Parathyroid adenoma (tissue), 2 donors: ENCODE data around the gene LDLRAD2.

ENCODE experiments used
- H2AFZ ChIP-seq: fragments of 300-600 bp; sonication (generic); one replicate; pipeline ENCODE4 v1.7.0; 2017; ENCODE audit warnings: antibody characterized with exemption, mild to moderate bottlenecking
- H3K27ac ChIP-seq: fragments of 300-600 bp; sonication (generic); one replicate; pipeline ENCODE4 v1.7.0; 2017
- H3K27me3 ChIP-seq: fragments of 300-600 bp; sonication (generic); one replicate; pipeline ENCODE4 v1.7.0; 2017; ENCODE audit warnings: low read length; ENCODE audit not compliant: control insufficient read depth, insufficient read depth
- H3K36me3 ChIP-seq: fragments of 300-600 bp; sonication (generic); one replicate; pipeline ENCODE4 v1.7.0; 2017; ENCODE audit warnings: low read length; ENCODE audit not compliant: control insufficient read depth, insufficient read depth
- H3K4me1 ChIP-seq: fragments of 300-600 bp; sonication (generic); one replicate; pipeline ENCODE4 v1.7.0; 2017; ENCODE audit warnings: control low read depth
- H3K4me2 ChIP-seq: fragments of 300-600 bp; sonication (generic); one replicate; pipeline ENCODE4 v1.7.0; 2017; ENCODE audit warnings: low read length
- H3K4me3 ChIP-seq: fragments of 300-600 bp; sonication (generic); one replicate; pipeline ENCODE4 v1.7.0; 2017; ENCODE audit warnings: low read depth, low read length
- H3K79me2 ChIP-seq: fragments of 300-600 bp; sonication (generic); one replicate; pipeline ENCODE4 v1.7.0; 2017; ENCODE audit warnings: control low read depth
- H3K9ac ChIP-seq: fragments of 300-600 bp; sonication (generic); one replicate; pipeline ENCODE4 v1.7.0; 2017; ENCODE audit warnings: mild to moderate bottlenecking
- H3K9me3 ChIP-seq: fragments of 300-600 bp; sonication (generic); one replicate; pipeline ENCODE4 v1.7.0; 2017; ENCODE audit warnings: low read length; ENCODE audit not compliant: control insufficient read depth
- TF ChIP-seq, protein P1 (sequence below): fragments of 300-600 bp; sonication (generic); IDR thresholded peaks from one replicate; pipeline ENCODE4 v1.7.0; 2017; ENCODE audit warnings: antibody characterized with exemption, mild to moderate bottlenecking
- donor health status: primary hyperparathyroidism.

LDLRAD2 gene

DNA sequence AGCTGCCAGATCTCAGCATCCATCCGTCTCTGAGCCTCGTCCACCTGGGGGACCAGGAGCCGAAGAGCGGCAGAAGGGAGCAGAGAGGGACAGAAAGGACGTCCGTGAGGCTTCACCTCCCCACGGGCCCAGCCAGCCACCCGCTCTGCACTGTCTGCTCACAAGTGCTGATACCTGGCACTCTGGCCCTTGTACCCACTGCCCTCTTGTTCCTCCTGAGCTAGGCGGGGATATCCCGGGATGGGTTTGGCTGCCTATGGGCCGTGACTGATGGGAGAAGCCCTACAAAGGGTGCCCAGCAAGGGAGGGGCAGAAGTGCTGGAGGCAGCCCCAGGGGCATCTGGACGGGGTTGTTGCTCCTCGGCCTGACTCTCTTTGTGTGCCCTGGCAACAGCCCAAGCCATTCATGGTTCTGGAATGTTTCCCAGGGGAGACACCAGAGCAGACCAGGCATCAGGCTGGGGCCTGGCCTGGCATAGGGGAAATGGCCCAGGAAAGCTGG, 57.6 kb downstream of the LDLRAD2 start:
- Histone ChIP-seq H3K79me2 (no peaks in the 10 kb centered on the region), H3K9me3 (no peaks in the 10 kb centered on the region), H3K4me2 (no peak overlapping the region), H3K9ac (no peak overlapping the region), H3K36me3 (no peaks in the 10 kb centered on the region), H3K4me3 (no peak overlapping the region), H3K27ac (no peak overlapping the region), H3K27me3 (no peaks in the 10 kb centered on the region), H3K4me1 (no peaks in the 10 kb centered on the region), H2AFZ (no peak overlapping the region)
- TF ChIP-seq, protein P1, sequence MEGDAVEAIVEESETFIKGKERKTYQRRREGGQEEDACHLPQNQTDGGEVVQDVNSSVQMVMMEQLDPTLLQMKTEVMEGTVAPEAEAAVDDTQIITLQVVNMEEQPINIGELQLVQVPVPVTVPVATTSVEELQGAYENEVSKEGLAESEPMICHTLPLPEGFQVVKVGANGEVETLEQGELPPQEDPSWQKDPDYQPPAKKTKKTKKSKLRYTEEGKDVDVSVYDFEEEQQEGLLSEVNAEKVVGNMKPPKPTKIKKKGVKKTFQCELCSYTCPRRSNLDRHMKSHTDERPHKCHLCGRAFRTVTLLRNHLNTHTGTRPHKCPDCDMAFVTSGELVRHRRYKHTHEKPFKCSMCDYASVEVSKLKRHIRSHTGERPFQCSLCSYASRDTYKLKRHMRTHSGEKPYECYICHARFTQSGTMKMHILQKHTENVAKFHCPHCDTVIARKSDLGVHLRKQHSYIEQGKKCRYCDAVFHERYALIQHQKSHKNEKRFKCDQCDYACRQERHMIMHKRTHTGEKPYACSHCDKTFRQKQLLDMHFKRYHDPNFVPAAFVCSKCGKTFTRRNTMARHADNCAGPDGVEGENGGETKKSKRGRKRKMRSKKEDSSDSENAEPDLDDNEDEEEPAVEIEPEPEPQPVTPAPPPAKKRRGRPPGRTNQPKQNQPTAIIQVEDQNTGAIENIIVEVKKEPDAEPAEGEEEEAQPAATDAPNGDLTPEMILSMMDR: no peak

DNA sequence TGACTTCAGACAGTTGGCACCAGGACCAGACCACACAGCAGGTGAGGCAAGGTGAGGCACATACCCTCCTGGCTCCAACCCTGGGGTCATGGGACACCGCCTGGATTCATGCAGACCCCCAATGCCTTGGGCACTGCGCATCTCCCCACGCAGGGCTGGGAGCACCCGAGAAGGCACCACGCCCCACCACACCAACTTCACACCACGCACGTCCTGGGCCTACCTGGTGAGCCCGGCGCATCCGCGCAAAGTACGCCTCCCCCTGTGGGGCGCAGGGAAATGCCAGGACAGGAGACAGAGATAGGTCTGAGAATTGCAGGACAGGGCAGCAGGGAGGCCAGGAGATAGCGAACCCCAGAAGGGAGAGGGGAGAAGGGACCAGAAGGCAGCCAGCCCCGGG, 58.5 kb downstream of the LDLRAD2 start:
- Histone ChIP-seq H3K79me2 (no peaks in the 10 kb centered on the region), H3K4me1 (no peaks in the 10 kb centered on the region), H3K9ac (no peak overlapping the region), H3K36me3 (no peaks in the 10 kb centered on the region), H3K27ac (no peak overlapping the region), H3K27me3 (no peaks in the 10 kb centered on the region), H3K9me3 (no peaks in the 10 kb centered on the region), H2AFZ (no peak overlapping the region), H3K4me3 (no peak overlapping the region), H3K4me2 (no peak overlapping the region)
- TF ChIP-seq, protein P1: no peak

DNA sequence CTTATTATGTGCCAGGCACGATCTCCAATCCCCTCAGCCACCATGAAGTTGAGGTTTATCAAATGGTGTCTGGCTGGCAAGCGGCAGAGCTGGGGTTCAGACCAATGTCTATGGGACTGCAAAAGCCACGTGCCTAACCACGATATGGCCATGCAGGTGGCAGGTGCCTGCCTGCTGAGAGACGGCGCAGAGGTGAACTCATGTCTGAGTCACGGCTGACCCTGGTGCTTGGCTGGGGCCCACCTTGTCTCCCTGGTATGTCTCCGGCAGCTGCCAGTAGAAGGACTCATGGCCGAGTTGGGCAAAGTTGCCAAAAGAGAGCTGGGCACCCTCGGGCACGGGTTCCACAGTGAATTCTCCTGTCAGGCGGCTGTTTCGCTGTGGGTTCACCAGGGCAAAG, 59.9 kb downstream of the LDLRAD2 start:
- Histone ChIP-seq H3K36me3 (no peaks in the 10 kb centered on the region), H3K4me3 (no peak overlapping the region), H3K79me2 (no peaks in the 10 kb centered on the region), H3K4me1 (no peaks in the 10 kb centered on the region), H3K27ac (no peak overlapping the region), H2AFZ (no peak overlapping the region), H3K9ac (no peak overlapping the region), H3K9me3 (no peaks in the 10 kb centered on the region), H3K27me3 (no peaks in the 10 kb centered on the region), H3K4me2 (no peak overlapping the region)
- TF ChIP-seq, protein P1: no peak

DNA sequence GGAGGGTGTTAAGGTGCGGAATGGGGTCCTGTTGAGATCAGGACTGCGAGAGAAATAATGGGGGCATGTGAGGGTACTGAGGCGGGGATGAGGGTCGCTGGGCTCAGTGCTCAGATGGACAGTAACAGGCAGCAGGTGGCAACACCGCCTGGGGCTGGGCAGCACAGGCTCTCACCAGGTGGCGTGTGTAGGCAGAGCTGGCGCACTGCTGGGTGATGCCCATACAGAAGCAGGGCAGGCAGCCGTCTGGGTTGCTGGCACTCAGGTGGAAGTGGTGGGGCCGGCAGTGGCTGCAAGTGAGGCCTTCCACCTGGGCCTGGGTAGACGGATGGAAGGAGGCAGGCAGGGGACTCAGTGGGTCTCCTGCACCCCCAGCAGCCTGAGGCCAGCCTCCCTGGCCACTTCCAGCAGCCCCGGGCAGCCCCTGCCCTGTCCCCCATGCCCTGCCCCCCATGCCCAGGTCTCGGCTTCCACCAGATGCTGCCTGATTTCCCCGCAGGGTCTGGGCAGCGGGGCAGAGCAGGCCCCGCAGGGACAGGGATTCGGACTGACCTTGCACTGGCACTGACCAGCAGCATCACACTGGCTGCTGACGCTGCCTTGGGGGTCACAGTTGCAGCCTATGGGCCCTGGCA, 60.5 kb downstream of the LDLRAD2 start:
- no peaks in the 10 kb centered on the region for H3K27me3 ChIP-seq
- no peak overlapping the region for H3K4me2 ChIP-seq
- H3K36me3 ChIP-seq: no peaks in the 10 kb centered on the region
- H2AFZ ChIP-seq: no peak overlapping the region
- no peak overlapping the region for H3K9ac ChIP-seq
- H3K4me1 ChIP-seq: no peaks in the 10 kb centered on the region
- H3K4me3 ChIP-seq: no peak overlapping the region
- H3K9me3 ChIP-seq: no peaks in the 10 kb centered on the region
- no peak overlapping the region for H3K27ac ChIP-seq
- TF ChIP-seq, protein P1: no peak
- no peaks in the 10 kb centered on the region for H3K79me2 ChIP-seq

DNA sequence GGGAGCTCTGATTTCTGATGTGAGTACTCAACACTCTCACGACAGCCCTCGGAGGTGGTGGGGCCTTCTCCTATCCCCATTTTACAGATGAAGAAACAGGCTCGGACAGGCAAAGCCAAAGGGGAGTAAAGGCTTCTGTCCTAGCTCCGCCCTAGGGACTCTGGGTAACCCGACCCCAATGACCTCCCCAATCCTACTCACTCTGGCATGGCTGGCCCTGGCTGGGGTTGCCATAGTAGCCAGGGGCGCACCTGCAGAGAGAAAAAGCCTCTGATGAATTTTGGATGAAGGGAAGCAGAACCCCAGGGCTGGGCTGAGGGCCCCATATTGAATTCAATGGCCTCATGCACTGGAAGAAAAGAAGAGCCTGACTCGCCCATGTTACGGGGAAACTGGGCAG, 61.1 kb downstream of the LDLRAD2 start:
- no peaks in the 10 kb centered on the region for H3K27me3 ChIP-seq
- H3K79me2 ChIP-seq: no peaks in the 10 kb centered on the region
- TF ChIP-seq, protein P1: no peak
- no peaks in the 10 kb centered on the region for H3K9me3 ChIP-seq
- H3K36me3 ChIP-seq: no peaks in the 10 kb centered on the region
- H3K9ac ChIP-seq: no peak overlapping the region
- H3K4me2 ChIP-seq: no peak overlapping the region
- no peak overlapping the region for H3K4me3 ChIP-seq
- H3K27ac ChIP-seq: no peak overlapping the region
- no peak overlapping the region for H2AFZ ChIP-seq
- no peaks in the 10 kb centered on the region for H3K4me1 ChIP-seq
